Mucosa of rectum (tissue), 2 donors: ENCODE measurements around the gene TMA7.
A peak's percentile ranks its signal among the peaks of the same experiment; 100 is the strongest.

Experiments
- H3K27ac ChIP-seq, 2 donors: one replicate each; pipeline ENCODE4 v1.7.0; 2013; ENCODE audit warnings: inconsistent platforms in 2 of 2, low read depth in 2 of 2, low read length in 2 of 2
- H3K27me3 ChIP-seq, 2 donors: one replicate each; pipeline ENCODE4 v1.7.0; 2013; ENCODE audit warnings: low read length in 2 of 2; ENCODE audit not compliant: control insufficient read depth in 2 of 2, insufficient read depth in 2 of 2
- H3K36me3 ChIP-seq, 2 donors: one replicate each; pipeline ENCODE4 v1.7.0; 2013; ENCODE audit warnings: low read length in 2 of 2; ENCODE audit not compliant: control insufficient read depth in 2 of 2, insufficient read depth in 2 of 2
- H3K4me1 ChIP-seq, 2 donors: one replicate each; pipeline ENCODE4 v1.7.0; 2013; ENCODE audit warnings: low read length in 2 of 2, mild to moderate bottlenecking in 1 of 2; ENCODE audit not compliant: control insufficient read depth in 2 of 2, insufficient read depth in 2 of 2
- H3K4me3 ChIP-seq, 2 donors: one replicate each; pipeline ENCODE4 v1.7.0; 2013; ENCODE audit warnings: low read length in 2 of 2
- H3K9ac ChIP-seq, 2 donors: one replicate each; pipeline ENCODE4 v1.7.0; 2013; ENCODE audit warnings: low read length in 2 of 2, low read depth in 1 of 2, mild to moderate bottlenecking in 1 of 2
- H3K9me3 ChIP-seq, 2 donors: one replicate each; pipeline ENCODE4 v1.7.0; 2013; ENCODE audit warnings: low read length in 2 of 2; ENCODE audit not compliant: control insufficient read depth in 2 of 2
- donor health status: healthy.
- donor health status: Normal muscosa, but diverticular disease.

TMA7 gene

DNA sequence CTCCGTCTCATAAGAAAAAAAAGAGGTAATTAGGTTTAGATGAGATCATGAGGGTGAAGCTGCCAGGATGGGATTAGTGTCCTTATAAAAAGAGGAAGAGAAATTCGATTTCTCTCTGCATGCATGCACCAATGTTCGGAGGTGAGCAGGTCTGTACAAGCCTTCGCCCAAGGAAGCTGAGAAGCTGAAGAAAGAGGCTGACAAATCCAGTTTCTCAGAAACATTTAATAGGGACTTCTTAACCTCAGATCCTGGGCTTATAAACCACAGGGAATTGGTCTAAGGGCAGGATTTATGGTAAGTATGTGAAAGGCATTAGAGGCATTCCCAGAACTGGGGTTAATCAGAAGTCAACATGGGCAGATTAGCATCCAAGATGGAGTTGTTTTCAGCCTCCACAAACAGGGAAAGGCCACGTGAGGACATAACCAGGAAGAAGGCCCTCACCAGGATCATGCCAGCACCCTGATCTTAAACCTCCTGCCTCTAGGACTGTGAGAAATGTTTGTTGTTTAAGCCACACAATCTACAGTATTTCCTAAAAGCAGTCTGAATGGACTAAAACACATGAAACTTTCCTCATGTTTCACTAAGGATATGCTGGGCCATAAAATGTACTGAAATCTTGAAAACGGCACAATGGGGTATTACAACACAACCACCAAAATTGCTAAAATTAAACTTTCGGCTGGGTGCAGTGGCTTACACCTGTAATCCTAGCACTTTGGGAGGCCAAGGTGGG lies 52.6 kb downstream of the TMA7 start:
- H3K27ac ChIP-seq: peak overlapping the region; percentile 14 to 56
- no peaks in the 10 kb centered on the region for H3K27me3 ChIP-seq
- no peaks in the 10 kb centered on the region for H3K36me3 ChIP-seq
- H3K9me3 ChIP-seq: no peaks in the 10 kb centered on the region
- H3K4me1 ChIP-seq: peaks cover 0 to 2% of the 10 kb centered on the region in 2 donors
- no peak overlapping the region for H3K4me3 ChIP-seq
- no peak overlapping the region for H3K9ac ChIP-seq

DNA sequence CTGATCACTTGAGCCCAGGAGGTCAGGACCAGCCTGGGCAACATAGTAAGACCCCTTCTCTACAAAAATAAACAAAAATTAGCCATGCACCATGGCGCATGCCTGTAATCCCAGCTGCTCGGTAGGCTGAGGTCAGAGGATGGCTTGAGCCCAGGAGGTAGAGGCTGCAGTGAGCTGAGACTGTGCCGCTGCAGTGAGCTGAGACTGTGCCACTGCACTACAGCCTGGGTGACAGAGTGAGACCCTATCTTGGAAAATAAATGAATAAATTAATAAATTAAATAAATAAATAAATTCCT lies 53.1 kb downstream of the TMA7 start:
- H3K4me1 ChIP-seq: peaks cover 0 to 2% of the 10 kb centered on the region in 2 donors
- H3K9ac ChIP-seq: no peak overlapping the region
- H3K27ac ChIP-seq: no peak overlapping the region
- no peaks in the 10 kb centered on the region for H3K36me3 ChIP-seq
- H3K27me3 ChIP-seq: no peaks in the 10 kb centered on the region
- no peaks in the 10 kb centered on the region for H3K9me3 ChIP-seq
- H3K4me3 ChIP-seq: no peak overlapping the region
